HG02852 (cell line): Measurements from ENCODE around the gene STX11.

Experiments
- ATAC-seq: cut with Tn5 transposase; IDR thresholded peaks from one replicate; pipeline ENCODE4 v1.9.1; 2021; ENCODE audit warnings: mild to moderate bottlenecking, moderate library complexity; ENCODE audit not compliant: unreplicated experiment

The STX11 gene

DNA sequence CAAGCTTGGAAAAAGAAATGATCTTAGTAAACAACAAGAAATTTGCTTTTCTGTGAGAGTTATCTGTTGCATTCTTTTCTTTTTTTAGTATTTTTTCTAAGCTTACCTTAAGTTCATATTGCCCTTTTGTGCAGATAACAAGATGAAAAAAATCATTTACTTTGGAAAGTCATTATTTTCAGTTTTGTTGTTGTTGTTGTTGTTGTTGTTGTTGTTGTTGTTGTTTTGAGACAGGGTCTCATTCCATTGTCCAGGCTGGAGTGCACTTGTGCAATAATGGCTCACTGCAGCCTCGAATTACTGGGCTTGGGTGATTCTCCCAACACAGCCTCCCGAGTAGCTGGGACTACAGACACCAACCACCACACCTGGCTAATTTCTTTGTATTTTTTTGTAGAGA lies 8.8 kb upstream of the STX11 start:
- ATAC-seq: no peak

DNA sequence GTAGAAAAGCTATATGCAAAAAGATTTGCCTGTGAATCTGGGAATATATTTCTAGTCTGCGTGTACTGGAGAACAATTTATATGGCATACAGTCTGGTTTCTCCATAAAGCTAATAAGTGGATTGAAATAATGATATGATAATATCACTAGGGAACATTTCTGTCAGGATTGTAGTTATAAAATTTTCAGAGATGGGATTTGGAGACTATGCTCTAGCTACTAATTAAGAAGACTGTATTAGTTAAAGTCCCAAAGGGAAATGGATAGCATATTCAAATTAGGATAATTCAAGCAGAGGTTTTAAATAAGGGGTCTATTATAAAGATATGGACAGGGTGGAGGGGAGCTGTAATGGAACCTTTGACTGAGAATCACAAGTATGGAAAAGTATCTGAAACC lies 7.2 kb upstream of the STX11 start:
- ATAC-seq: no peak

DNA sequence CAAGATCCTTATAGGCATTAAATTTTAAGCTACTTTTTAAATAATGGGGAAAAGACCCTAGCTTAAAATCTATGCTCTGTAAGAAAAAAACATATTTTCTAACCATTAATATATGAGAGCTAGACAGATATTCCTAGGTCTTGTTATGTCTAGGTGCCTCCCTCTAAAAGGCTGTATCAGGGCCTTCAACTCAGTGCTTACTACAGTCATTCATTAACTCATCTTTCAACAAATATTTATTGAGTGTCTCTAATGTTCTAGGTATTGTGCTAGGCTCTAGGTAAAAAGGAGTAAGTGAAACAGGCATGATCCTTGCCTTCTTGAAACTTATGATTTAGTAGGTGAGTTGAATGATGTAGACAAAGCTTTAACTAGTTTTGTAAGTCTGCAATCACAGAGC lies 6.4 kb upstream of the STX11 start:
- no peak for ATAC-seq

DNA sequence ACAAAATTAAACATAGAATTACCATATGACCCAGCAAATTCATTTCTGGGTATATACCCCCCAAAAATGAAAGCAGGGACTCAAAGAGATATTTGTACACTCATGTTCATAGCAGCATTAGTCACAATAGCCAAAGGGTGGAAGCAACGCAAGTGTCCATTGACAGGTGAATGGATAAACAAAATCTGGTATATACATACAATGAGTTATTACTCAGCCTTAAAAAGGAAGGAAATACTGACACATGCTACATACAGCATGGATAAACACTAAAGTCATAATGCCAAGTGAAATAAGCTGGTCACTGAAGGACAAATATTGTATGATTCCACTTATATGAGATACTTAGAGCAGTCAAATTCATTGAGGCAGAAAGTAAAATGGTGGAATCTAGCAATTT lies 5.3 kb upstream of the STX11 start:
- ATAC-seq: no peak

DNA sequence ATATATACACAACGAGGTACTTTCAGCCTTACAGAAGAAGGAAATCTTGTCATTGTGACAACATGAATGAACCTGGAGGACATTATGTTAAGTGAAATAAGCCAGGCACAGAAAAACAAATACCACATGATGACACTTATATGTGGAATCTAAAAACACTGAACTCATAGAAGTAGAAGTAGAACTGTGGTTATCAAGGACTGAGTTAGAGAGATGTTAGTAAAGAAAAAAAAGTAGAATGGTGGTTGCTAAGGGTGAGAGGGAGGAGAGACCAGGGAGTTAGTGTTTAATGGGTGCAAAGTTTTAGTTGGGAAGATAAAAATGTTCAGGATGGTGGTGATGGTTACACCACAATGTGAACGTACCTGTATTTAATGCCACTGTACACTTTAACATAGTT lies 4.8 kb upstream of the STX11 start:
- no peak for ATAC-seq

DNA sequence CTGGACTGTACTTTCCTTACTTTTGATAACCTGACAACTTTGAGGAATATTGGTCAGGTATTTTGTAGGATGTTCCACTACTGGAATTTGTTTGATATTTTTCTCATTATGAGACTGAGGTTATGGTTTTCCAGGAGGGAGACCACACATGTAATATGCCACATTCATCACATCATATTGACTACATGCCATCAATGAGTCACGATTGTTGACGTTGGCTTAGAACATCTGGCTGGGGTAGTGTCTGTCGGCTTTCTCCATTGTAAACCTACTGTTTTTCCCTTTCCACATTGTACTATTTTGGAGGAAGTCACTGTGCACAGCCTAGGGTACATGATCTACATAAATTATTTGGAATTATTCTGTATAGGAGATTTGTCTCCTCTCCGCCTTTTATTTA lies 1.4 kb upstream of the STX11 start:
- no peak for ATAC-seq

DNA sequence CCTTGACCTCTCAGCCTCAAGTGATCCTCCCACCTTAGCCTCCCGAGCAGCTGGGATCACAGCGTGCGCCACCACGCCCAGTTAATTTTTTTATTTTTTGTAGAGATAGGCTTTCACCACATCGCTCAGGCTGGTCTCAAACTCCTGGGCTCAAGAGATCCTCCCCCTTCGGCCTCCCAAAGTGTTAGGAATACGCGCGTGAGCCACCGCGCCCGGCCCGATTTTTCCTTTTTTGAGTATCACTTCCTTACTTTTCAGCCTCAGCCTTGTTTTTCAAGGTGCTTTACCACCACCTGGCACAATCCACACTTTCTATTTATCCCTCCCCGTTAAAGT lies 791 bp upstream of the STX11 start:
- ATAC-seq: no peak

DNA sequence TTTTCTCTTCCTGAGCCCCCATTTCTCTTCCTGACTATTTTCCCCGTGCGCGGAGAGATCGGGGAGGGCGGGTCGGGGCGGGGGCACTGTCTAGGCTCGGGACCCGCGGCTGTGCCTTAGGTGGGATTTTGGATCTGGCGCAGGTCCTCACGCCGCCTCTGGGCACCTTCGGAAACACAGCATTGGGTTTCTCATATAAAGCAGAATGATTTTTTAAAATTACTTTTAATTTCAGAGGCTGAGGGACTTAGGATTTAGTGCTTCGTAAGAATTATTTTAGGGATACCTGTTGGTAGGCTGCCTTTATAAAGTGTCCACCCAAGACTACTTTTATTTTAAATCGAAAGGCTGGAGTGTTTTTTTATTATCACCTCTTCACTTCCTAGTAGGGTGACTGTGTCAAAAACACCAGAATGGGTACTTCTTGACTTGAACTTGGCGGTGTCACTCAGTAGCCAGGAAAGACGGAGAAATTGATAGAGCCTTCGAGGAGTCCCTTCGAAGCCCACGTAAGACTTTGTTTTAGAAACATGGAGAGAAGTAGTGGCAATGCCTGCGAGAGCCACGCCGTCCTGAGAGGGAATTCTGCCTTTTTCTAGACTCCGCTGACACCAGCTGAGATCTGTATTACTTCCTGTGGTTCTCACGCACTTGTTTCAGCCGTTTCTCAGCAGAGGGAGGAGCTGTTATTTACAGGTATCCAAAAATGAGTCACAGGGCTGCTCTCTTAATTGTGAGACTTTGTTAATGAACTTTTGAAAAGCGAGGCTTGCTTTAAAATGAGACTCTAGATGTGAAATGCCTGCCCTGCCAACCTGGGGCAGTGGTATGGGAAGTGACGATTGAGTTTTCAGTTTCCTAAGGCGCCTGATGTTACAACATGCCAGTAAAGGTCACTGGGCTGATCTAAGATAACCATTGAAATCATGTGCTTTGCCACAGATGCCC lies 667 bp downstream of the STX11 start:
- ATAC-seq: peak; percentile 45

DNA sequence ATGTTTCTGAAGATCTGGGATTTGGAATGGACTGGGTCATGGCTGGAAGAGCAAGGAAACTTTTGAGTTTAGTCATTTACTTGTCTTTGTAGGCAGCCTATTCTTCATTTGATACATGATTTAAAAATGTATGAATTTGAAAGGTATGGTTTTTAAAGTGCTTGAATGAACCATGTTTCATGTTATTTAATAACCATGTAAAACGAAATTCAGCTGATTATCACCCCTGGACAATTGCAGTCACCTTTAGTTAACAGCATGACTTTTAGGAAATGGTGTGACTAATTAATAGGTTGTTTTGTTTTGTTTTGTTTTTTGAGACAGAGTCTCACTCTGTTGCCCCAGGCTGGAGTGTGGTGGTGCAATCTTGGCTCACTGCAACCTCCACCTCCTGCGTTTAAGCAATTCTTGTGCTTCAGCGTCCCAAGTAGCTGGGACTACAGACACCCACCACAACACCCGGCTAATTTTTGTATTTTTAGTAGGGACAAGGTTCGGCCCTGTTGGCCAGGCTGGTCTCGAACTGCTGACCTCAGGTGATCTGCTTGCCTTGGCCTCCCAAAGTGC lies 2.1 kb downstream of the STX11 start:
- no peak for ATAC-seq

DNA sequence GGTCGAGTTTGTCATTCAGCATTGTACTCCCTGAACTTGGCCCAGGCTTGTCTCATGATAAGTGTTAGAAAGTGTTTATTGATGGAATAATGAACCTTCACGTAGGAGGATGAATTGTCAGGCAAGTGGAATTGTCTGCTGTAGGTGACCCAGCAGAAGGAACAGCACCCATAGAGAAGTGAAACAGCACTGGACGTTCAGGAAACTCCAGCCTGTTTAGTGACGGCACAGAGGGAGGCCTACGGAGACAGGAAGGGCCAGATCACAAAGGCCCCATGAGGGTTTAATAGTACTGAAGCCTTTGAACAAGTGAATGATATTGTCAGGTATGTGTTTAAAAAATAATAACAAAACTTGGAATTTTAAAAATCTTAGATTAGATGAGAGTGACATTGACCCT lies 2.9 kb downstream of the STX11 start:
- no peak for ATAC-seq

DNA sequence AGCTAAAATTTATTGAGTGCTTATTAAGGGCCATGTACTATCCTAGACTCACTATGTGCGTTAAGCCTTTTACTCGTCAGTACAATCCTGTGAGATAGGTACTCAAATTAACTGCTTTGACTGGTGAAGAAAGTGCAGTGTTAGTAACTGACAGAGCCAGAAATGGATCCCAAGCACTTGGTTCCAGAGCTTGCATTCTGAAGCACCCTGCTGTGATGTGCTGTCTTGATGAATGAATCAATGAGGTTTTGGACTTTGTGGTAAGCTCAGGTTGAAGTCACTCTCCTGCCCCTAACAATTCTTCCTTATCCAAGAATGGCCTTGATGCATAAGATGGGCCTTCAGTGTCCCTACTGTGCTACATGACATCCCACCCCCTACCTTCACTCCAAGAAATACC lies 3.7 kb downstream of the STX11 start:
- ATAC-seq: no peak

DNA sequence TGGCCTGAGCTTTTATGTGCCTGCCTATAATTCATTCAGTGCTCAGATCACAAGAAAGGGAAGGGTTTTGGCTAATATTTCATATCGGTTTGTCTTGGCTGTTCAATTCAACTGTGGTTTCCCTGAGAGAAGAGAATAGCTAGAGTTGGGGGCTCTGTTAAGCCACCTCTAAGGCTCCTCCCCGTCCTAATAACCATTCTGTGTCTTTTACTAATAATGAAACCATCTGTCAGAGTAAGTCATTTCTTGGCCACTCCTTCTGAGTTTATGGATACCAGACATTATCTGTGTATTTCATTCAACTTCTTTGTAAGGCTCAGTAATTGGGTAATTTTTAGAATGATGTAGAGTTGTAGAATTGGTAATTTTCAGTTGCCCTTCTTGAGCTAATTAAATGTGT lies 5.2 kb downstream of the STX11 start:
- peak; percentile 64 for ATAC-seq

DNA sequence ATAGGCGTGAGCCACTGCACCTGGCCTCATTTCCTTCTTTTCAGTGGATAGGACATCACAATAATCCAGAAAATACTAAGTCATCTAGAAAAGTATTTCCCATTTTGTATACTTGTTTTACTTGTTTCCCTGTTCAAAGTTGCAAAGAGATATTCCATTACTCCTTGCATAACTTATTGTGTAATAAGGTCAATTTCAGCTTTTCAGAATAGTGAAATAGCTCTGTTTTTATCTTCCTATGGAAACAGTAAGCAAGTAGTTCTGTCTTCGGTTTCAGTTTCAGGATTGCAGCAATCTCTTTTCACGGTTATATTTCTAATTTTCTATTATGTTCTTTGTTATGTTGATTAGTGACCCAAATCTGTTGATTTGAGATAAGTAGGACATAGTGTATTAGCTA lies 6.0 kb downstream of the STX11 start:
- ATAC-seq: peak; percentile 29

DNA sequence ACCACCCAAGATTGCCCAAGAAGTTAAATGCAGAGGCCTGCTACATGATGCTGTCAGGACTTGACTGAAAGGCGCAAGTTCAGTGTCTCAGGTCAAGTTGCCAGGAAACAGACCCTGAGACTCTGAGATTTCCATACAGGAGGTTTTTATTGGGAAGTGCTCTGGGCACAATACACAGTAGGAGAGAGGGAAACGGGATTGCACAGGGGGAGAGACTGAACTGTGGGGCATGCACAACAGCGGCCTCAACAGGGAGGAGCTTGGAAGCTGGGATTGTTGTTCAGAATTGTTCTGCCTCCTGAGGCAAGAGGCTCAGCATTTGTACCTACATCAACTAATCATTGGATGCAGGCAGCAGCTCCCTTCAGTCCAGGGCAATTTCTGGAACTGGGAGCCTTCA lies 6.7 kb downstream of the STX11 start:
- ATAC-seq: no peak

DNA sequence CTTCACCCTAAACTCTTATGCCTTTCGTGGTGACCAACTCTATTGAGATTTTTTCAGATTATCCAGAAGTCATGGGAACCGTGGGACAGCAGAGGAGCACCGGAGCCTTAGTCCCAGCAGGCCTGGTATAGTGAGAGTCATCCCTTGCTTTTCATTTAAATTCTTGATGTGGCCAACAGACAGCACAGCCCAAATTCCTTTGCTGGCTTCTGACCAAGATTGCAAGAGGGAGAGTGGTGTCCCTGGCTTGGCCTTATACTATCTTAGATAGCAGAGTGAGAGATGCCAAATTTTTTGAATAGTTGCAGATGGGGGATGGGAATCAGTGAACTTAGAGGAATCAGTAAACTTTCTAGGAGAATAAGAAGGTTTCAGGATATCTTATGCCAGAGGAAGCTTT lies 7.8 kb downstream of the STX11 start:
- ATAC-seq: no peak

DNA sequence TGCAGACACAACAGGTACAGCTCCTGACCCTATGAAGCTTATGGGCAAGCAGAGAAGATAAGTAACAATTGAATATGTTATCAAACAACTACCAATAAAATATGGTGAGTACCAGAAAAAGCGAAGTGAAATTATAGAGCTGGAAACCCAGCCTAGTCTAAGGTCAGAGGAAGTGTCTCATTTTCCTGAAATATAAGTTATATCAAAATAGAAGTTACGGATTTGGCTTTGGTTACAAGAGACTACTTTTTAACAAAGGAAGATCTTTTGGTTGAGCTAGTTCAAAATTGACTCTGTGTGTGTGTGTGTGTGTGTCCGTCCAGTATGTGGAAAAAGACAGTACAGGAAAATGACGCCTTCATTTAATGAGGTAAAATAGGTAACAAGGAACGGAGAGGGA lies 8.9 kb downstream of the STX11 start:
- no peak for ATAC-seq

DNA sequence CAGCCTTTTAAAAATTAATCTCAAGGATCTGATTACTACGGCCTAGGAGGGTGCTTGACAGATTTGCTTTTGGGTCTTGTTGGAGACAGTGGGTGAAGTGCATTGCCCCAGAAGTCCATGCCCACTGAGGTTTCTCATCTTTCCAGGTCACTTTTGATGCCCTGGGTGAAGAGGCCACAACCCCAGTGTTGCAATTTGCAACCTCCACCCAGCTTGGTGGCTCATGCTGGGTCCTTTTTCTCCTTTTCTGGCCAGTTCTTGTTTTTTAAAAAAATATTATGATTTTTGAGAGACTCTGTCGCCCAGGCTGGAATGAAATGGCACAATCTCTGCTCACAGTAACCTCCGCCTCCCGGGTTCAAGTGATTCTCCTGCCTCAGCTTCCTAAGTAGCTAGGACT lies 9.4 kb downstream of the STX11 start:
- ATAC-seq: no peak

DNA sequence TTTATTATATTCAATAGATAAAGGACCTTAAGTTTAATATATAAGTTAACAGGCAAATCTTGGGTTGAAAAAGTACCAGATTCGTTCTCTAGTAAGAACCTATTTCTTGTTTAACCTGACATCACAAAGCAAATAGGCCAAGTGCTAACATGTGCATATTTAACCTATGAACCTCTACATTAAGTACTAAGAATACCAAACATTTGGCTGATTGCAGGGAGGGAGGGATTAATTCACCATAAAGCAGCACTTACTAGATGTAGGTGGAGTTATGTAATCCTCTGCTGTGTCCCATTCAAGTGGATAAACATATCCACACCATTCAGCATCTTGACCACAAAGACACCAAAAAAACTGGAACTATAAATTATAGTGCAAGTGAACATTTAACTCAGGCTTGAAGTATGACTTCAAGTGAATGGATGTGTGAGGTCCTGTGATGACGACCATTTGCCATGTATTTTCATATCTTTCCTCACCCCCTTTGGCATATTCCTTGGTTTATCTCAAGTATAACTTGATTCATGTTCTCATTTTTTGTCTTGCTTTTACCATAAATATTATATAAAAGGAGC lies 10.2 kb downstream of the STX11 start:
- ATAC-seq: no peak

DNA sequence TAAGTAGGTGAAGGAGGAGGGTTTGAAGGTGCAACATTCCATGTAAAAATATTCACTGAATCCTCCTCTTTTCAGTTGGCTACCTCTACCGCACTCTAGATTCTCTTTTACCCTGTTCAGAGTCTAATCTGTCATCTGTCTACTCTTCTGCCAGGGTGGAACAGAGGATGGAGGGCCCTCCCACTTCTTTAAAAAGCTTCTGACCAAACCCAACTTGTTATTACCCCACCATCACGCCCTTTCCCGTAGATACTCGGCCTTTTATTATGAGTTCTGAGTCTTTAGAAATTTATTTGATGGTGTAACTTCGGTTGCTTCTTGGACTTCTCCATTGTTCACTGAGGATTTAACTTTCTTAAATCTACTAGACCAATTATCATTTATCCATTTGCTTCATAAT lies 11.7 kb downstream of the STX11 start:
- ATAC-seq: no peak

DNA sequence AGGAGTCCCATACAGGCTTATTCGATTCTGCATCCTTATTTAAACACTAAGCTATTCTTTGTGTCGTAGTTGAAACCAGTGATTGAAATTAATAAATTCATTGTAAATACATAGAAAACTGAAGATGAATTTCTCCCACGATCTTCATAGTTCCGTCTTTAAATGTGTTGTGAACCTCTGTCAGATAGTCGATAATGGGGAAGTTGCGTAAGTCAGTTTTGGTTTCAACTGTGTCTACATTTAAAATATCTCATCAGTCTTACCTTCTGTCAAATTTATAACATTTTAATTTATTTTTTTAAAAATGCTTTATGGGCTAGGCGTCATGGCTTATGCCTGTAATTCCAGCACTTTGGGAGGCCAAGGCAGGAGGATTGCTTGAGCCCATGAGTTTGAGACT lies 12.7 kb downstream of the STX11 start:
- peak; percentile 81 for ATAC-seq

DNA sequence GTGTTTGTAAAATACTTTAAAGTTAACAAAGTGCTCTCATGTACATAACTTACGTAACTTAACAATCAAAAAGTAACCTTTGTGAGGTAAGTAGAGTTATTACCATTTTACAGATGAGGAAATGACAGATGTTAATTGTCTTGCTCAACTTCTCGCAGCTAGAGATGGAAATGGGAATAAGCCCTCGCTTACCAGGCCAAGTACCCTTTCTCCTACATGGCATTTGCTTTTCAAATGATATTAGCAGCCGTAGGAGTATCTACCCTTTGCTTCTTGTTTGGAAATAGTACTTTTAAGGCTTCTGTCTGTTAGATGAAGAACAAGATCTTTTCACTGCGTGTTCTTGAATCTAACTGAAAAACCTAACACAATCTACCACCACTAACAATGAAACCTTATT lies 15.5 kb downstream of the STX11 start:
- ATAC-seq: no peak

DNA sequence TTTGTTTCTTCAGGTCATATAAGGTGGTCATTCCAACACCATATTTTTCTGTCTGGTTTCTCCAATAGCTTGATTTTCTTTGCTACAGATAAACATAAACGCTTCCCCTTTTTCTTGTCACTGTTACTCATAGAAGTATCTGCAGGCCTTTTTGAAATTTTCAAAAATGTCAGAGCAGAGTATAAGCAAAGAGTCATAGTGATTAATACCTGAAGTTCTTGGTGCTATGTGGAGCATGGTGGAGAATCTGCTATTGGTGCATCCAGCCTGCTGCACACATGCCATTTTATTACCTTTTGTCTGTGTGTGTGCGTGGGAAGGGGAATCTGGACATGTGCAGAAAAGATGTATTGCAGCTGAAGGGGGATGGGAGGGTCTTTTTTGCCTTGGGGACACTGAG lies 19.7 kb downstream of the STX11 start:
- ATAC-seq: no peak
